GM10266 (cell line): ENCODE data around the gene RPN2.

Experiments
- DNase-seq: peaks from one replicate; pipeline ENCODE4 v3.0.0; 2012; ENCODE audit errors: extremely low spot score
- TF ChIP-seq, protein P1 (sequence below): IDR thresholded peaks from 2 replicates; pipeline ENCODE4 v1.5.1; 2012; ENCODE audit warnings: mild to moderate bottlenecking, low read depth; ENCODE audit not compliant: control insufficient read depth, insufficient read depth; ENCODE audit errors: missing control alignments

Gene RPN2

GRCh38 chr20:37235065-37235464 is 55.9 kb downstream of the RPN2 start:
- no peak for DNase-seq
- TF ChIP-seq, protein P1, sequence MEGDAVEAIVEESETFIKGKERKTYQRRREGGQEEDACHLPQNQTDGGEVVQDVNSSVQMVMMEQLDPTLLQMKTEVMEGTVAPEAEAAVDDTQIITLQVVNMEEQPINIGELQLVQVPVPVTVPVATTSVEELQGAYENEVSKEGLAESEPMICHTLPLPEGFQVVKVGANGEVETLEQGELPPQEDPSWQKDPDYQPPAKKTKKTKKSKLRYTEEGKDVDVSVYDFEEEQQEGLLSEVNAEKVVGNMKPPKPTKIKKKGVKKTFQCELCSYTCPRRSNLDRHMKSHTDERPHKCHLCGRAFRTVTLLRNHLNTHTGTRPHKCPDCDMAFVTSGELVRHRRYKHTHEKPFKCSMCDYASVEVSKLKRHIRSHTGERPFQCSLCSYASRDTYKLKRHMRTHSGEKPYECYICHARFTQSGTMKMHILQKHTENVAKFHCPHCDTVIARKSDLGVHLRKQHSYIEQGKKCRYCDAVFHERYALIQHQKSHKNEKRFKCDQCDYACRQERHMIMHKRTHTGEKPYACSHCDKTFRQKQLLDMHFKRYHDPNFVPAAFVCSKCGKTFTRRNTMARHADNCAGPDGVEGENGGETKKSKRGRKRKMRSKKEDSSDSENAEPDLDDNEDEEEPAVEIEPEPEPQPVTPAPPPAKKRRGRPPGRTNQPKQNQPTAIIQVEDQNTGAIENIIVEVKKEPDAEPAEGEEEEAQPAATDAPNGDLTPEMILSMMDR: no peak

DNA sequence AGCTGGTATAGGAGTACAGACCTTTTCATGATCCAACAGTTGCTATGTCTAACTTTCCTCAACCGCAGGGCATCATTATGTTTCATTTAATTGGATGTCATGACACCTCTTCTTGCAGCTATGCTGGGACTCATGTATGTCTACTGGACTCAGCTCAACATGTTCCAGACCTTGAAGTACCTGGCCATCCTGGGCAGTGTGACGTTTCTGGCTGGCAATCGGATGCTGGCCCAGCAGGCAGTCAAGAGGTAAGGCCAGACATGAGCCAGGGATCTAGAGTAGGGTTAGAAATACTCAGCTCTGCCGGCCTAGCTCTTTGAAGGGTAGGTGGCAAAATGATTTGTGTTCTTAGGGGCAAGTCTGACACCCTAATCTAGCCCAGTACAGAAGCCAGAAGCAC is 57.3 kb downstream of the RPN2 start:
- DNase-seq: no peak
- TF ChIP-seq, protein P1: no peak

GRCh38 chr20:37237656-37238055 is 58.5 kb downstream of the RPN2 start:
- TF ChIP-seq, protein P1: no peak
- no peak for DNase-seq

GRCh38 chr20:37238426-37238825 is 59.3 kb downstream of the RPN2 start:
- TF ChIP-seq, protein P1: no peak
- no peak for DNase-seq

DNA sequence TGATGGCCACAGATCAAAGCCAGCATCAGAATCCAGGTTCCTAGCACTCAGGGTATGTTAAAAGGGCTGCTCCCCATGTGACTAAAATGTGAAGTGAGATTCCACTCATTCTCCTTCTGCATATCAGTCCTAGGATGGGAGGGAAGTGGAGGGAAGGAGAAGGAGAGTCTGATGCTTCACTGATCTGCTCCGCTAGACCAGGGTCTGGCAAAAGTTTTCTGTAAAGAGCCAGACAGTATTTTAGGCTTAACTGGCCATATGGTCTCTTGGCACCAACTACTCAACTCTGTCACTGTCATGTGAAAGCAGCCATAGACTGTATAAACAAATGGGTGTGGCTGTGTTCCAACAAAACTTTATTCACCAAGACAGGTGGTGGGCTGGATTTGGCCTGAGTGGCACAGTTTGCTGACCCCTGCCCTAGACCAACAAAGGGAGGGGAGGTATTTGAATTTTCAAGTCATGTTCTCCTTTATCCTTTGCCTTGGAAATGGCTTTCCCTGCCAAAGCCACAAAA is 59.9 kb downstream of the RPN2 start:
- TF ChIP-seq, protein P1: no peak
- no peak for DNase-seq

DNA sequence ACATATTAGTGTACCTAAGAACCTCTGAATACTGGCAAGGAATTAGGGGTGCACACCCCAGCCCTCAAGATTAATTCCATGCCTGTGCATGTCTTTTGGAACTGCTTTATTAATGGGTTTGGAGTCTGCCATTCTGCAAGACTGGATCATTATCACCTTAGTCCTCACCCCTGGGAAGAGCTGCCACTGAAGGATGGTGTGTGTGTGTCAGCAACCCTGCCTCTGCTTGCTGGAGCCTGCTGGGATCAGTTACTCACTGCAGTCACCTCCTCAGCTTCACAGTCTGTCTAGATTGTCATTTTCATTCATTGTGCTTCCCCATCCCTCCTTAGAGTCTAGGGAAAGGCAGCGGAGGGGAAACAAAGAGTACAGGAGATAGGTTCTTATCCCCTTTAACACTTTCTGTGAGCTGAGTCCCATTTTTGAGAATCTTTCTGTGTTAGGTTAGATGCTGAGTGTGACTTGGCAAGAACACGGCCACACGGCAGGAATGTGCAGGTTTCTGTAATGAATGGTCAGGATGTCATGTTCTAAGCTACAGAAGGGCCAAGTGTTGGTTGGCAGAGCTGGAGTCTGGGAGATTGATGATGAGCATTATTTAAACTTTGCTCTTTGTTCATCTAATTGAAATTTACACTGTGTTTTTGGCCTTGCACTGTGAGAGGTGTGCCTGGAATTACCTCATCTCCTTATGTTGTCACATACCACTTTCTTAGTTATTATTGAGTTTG is 61.4 kb downstream of the RPN2 start:
- DNase-seq: no peak
- TF ChIP-seq, protein P1: no peak

GRCh38 chr20:37242503-37242902 is 63.4 kb downstream of the RPN2 start:
- no peak for DNase-seq
- TF ChIP-seq, protein P1: no peak
